DMS79 treated with DMSO at 0.1 percent for 48 hours (cell line): ENCODE results near the gene CD300C.
"Not testable (repeated sequence)": the region's sequence is repeated elsewhere in the genome, so short reads cannot be mapped to it uniquely, and the experiment has no call there.

ENCODE experiments used
- DNase-seq: peaks from one replicate; lab custom pipeline; 2025; lab: John Stamatoyannopoulos, UW

The CD300C gene

GRCh38 chr17:74531231-74531761 is 14.6 kb downstream of the CD300C start, which contains the start of gene CD300LB:
Gene CD300LB, minus strand, starts transcription at chr17:74531475. Its CDS starts 125 bp downstream, at chr17:74531350.
- no peak for DNase-seq

- DNase-seq, result no peak
Observed at GRCh38 chr17:74530831-74531150, 15.1 kb downstream of the CD300C start.

- DNase-seq, result no peak
Observed at GRCh38 chr17:74529243-74529642, 16.7 kb downstream of the CD300C start.

- no peak for DNase-seq
Observed at GRCh38 chr17:74528491-74529199, 17.3 kb downstream of the CD300C start.

- no peak for DNase-seq
Observed at GRCh38 chr17:74527756-74528155, 18.2 kb downstream of the CD300C start.

- no peak for DNase-seq
Observed at GRCh38 chr17:74527081-74527480, 18.8 kb downstream of the CD300C start.

GRCh38 chr17:74526681-74527080 is 19.2 kb downstream of the CD300C start:
- no peak for DNase-seq

- DNase-seq, result no peak
Observed at GRCh38 chr17:74525781-74526288, 20.1 kb downstream of the CD300C start.

- DNase-seq, result no peak
Observed at GRCh38 chr17:74525465-74525725, 20.5 kb downstream of the CD300C start.

- DNase-seq, result no peak
Observed at GRCh38 chr17:74524653-74525464, 21.1 kb downstream of the CD300C start.

- DNase-seq, result no peak
Observed at GRCh38 chr17:74523308-74523707, 22.6 kb downstream of the CD300C start.

- DNase-seq, result no peak
Observed at GRCh38 chr17:74522381-74523105, 23.4 kb downstream of the CD300C start.

- DNase-seq, result no peak
Observed at GRCh38 chr17:74521701-74522201, 24.2 kb downstream of the CD300C start.

GRCh38 chr17:74520790-74521480 is 25.0 kb downstream of the CD300C start:
- DNase-seq, result no peak

GRCh38 chr17:74520016-74520434 is 25.9 kb downstream of the CD300C start:
- DNase-seq, result no peak

- not testable (repeated sequence) for DNase-seq
Observed at GRCh38 chr17:74518413-74518981, 27.4 kb downstream of the CD300C start.

- DNase-seq, result no peak
Observed at GRCh38 chr17:74516561-74517328, 29.2 kb downstream of the CD300C start.

GRCh38 chr17:74515941-74516340 is 30.0 kb downstream of the CD300C start:
- no peak for DNase-seq

GRCh38 chr17:74514632-74515334 is 31.1 kb downstream of the CD300C start:
- no peak for DNase-seq
